Peyer's patch (tissue), 4 donors: ENCODE data around the gene PTPRK.

Experiments
- CTCF ChIP-seq, 6 experiments: fragments of 450-650 bp in 4 of 6; fragments of 200-600 bp in 2 of 6; sonication (generic) in 1 of 6; IDR thresholded peaks; one replicate each; pipeline ENCODE4 v1.5.1; 2017 to 2019; ENCODE audit warnings: antibody characterized with exemption in 6 of 6, mild to moderate bottlenecking in 3 of 6, moderate library complexity in 1 of 6
- POLR2A ChIP-seq, 2 donors: fragments of 450-650 bp; IDR thresholded peaks; one replicate each; pipeline ENCODE4 v1.5.1; 2017; ENCODE audit warnings: antibody characterized with exemption in 2 of 2, mild to moderate bottlenecking in 2 of 2, moderate library complexity in 2 of 2

GRCh38 chr6:127950566-127951145, 569.7 kb downstream of the PTPRK start:
- TF ChIP-seq CTCF (IDR thresholded peaks at IDR 0.05) (no peak), POLR2A (IDR thresholded peaks at IDR 0.05) (no peak)
